Adrenal gland (tissue), 5 donors: Measurements from ENCODE around the gene ADARB2.

ENCODE experiments used
- CTCF ChIP-seq, 6 experiments: fragments of 450-650 bp in 4 of 6; fragments of 200-600 bp in 2 of 6; sonication (generic) in 1 of 6; IDR thresholded peaks; 1 replicate in 5 of 6; 2 replicates in 1 of 6; pipeline versions ENCODE4 v1.5.1 to v1.8.0; 2016 to 2021; ENCODE audit warnings: antibody characterized with exemption in 6 of 6, mild to moderate bottlenecking in 2 of 6, moderate library complexity in 1 of 6
- POLR2A ChIP-seq, 2 donors: fragments of 450-650 bp; IDR thresholded peaks; one replicate each; pipeline ENCODE4 v1.6.1; 2017; ENCODE audit warnings: antibody characterized with exemption in 2 of 2, mild to moderate bottlenecking in 2 of 2, moderate library complexity in 1 of 2
- donor health status: DM: no; HTN: no; CAD: no.

- TF ChIP-seq CTCF (IDR thresholded peaks at IDR 0.05) (no peak), POLR2A (IDR thresholded peaks at IDR 0.05) (no peak)
Measured at GRCh38 chr10:1413256-1413655, 324.1 kb downstream of the ADARB2 start.
